WTC11 (cell line): ENCODE measurements around the gene SHKBP1. TPM values are rescaled to one million over a fixed set of nuclear protein-coding genes. Genes with fewer than 3 reads are reported as not detected.

ENCODE experiments used
- ATAC-seq: fragments of 200-7000 bp; cut with Tn5 transposase; 2 replicates; pipeline ENCODE4 v1.10.0; 2021; ENCODE audit warnings: mild to moderate bottlenecking, moderate library complexity
- CTCF ChIA-PET: fragments of 300-600 bp; sonication (Branson Sonifier 250); formaldehyde crosslinking; loops from one replicate; lab custom pipeline; 2021; ENCODE audit warnings: antibody characterized with exemption; lab: Charles Lee
- POLR2A ChIA-PET: fragments of 350-600 bp; sonication (Branson Sonifier 250); formaldehyde crosslinking; loops from one replicate; lab custom pipeline; 2021; ENCODE audit warnings: antibody characterized with exemption; lab: Charles Lee
- DNase-seq: peaks from one replicate; pipeline ENCODE4 v3.0.0; 2021; ENCODE audit warnings: low spot score
- H3K27ac Mint-ChIP-seq: 2 replicates; pipeline ENCODE4 v1.8.0; 2021; ENCODE audit warnings: mixed read lengths
- H3K27me3 Mint-ChIP-seq: 2 replicates; pipeline ENCODE4 v1.8.0; 2021; ENCODE audit warnings: low read depth, mild to moderate bottlenecking, moderate library complexity, mixed read lengths
- H3K36me3 Mint-ChIP-seq: 2 replicates; pipeline ENCODE4 v1.8.0; 2021; ENCODE audit warnings: mixed read lengths
- H3K4me1 Mint-ChIP-seq: 2 replicates; pipeline ENCODE4 v1.8.0; 2022; ENCODE audit warnings: mixed read lengths
- H3K4me3 Mint-ChIP-seq: 2 replicates; pipeline ENCODE4 v1.8.0; 2021; ENCODE audit warnings: mild to moderate bottlenecking, moderate library complexity, mixed read lengths
- H3K9me3 Mint-ChIP-seq: 2 replicates; pipeline ENCODE4 v1.8.0; 2021; ENCODE audit warnings: mixed read lengths
- CDX4 ChIP-seq: fragments of 250-450 bp; sonication (Bioruptor Pico); IDR thresholded peaks from 2 replicates; pipeline ENCODE4 v1.9.0; 2021; ENCODE audit warnings: moderate library complexity, mild to moderate bottlenecking, inconsistent platforms, borderline replicate concordance
- E2F5 ChIP-seq: sonication (generic); formaldehyde crosslinking; IDR thresholded peaks from 2 replicates; pipeline ENCODE4 v1.8.1; 2022; ENCODE audit warnings: mild to moderate bottlenecking, moderate library complexity, missing genetic modification reagents
- EMX1 ChIP-seq: fragments of 250-450 bp; sonication (Bioruptor Pico); IDR thresholded peaks from 2 replicates; pipeline ENCODE4 v1.8.0; 2021; ENCODE audit warnings: mild to moderate bottlenecking
- ESRRA ChIP-seq: sonication (generic); formaldehyde crosslinking; IDR thresholded peaks from 2 replicates; pipeline ENCODE4 v1.8.1; 2022; ENCODE audit warnings: mild to moderate bottlenecking, missing genetic modification reagents, borderline replicate concordance
- ETV6 ChIP-seq: sonication (generic); formaldehyde crosslinking; IDR thresholded peaks from 2 replicates; pipeline ENCODE4 v1.8.1; 2022; ENCODE audit warnings: mild to moderate bottlenecking, missing genetic modification reagents
- GTF2I ChIP-seq: fragments of 250-450 bp; sonication (Bioruptor Pico); conservative IDR thresholded peaks from 2 replicates; pipeline ENCODE4 v1.4.0; 2021; ENCODE audit warnings: mild to moderate bottlenecking
- KAT7 ChIP-seq: sonication (generic); formaldehyde crosslinking; IDR thresholded peaks from 2 replicates; pipeline ENCODE4 v1.8.1; 2023; ENCODE audit warnings: missing genetic modification reagents, mild to moderate bottlenecking, borderline replicate concordance
- MLX ChIP-seq: sonication (generic); formaldehyde crosslinking; IDR thresholded peaks from 2 replicates; pipeline ENCODE4 v1.8.1; 2023; ENCODE audit warnings: mild to moderate bottlenecking, missing genetic modification reagents, moderate library complexity
- NFE2L1 ChIP-seq: sonication (generic); formaldehyde crosslinking; IDR thresholded peaks from 2 replicates; pipeline ENCODE4 v1.8.1; 2023; ENCODE audit warnings: missing genetic modification reagents
- NFYB ChIP-seq: sonication (generic); formaldehyde crosslinking; conservative IDR thresholded peaks from 2 replicates; pipeline ENCODE4 v1.8.0; 2022; ENCODE audit warnings: low read depth, missing genetic modification reagents
- NR1H2 ChIP-seq: sonication (generic); formaldehyde crosslinking; IDR thresholded peaks from 2 replicates; pipeline ENCODE4 v1.9.0; 2021; ENCODE audit warnings: mild to moderate bottlenecking, moderate library complexity, missing genetic modification reagents
- USF1 ChIP-seq: sonication (generic); formaldehyde crosslinking; IDR thresholded peaks from 2 replicates; pipeline ENCODE4 v1.8.0; 2022; ENCODE audit warnings: mild to moderate bottlenecking, missing genetic modification reagents
- ZBTB21 ChIP-seq: sonication (generic); formaldehyde crosslinking; IDR thresholded peaks from 2 replicates; pipeline ENCODE4 v1.8.1; 2023; ENCODE audit warnings: mild to moderate bottlenecking, missing genetic modification reagents, borderline replicate concordance
- ZNF138 ChIP-seq: sonication (generic); formaldehyde crosslinking; conservative IDR thresholded peaks from 2 replicates; pipeline ENCODE4 v1.8.1; 2022; ENCODE audit warnings: mild to moderate bottlenecking, moderate library complexity, missing genetic modification reagents
- total RNA-seq: library from RNA; stranded (reverse); gene quantifications from 3 replicates; pipeline ENCODE4 v1.2.3, GENCODE V29; 2021
- TF ChIP-seq, protein P1 (sequence below): sonication (generic); formaldehyde crosslinking; IDR thresholded peaks from 2 replicates; pipeline ENCODE4 v1.8.0; 2022; ENCODE audit warnings: mild to moderate bottlenecking, missing genetic modification reagents
- TF ChIP-seq, protein P2 (sequence below): sonication (generic); formaldehyde crosslinking; IDR thresholded peaks from 2 replicates; pipeline ENCODE4 v1.8.0; 2023; ENCODE audit warnings: missing genetic modification reagents, mild to moderate bottlenecking, borderline replicate concordance
- TF ChIP-seq, protein P3 (sequence below): sonication (generic); formaldehyde crosslinking; IDR thresholded peaks from 2 replicates; pipeline ENCODE4 v1.8.1; 2023; ENCODE audit warnings: mild to moderate bottlenecking, missing genetic modification reagents

The SHKBP1 gene
- total RNA-seq, 1 experiment from 2014 or later, result 71.7 TPM

GRCh38 chr19:40565910-40566495, 10.7 kb upstream of the SHKBP1 start (continued):
- no peak for TF ChIP-seq CDX4 (CRISPR knock-in tag)

- ChIA-PET CTCF (interaction anchor here (0.6 to 2.5 kb wide), 9 partner anchors 11 to 262 kb away, joined by 3 to 16 read pairs (median 4); no protein-coding TSS in a partner anchor), POLR2A (no interaction called here)
- Mint-ChIP-seq H3K36me3 (0 out of 2 replicates have a peak, but pooled peaks cover 3% of the 10 kb centered on the region), H3K27me3 (peaks cover 84% of the 10 kb centered on the region), H3K27ac (no peak overlapping the region)
- ATAC-seq, result no peak
- TF ChIP-seq NR1H2 (no peak), MLX (CRISPR knock-in tag) (no peak), KAT7 (CRISPR knock-in tag) (no peak), ZBTB21 (no peak), ETV6 (CRISPR knock-in tag) (no peak), EMX1 (no peak), USF1 (CRISPR knock-in tag) (no peak), NFE2L1 (CRISPR knock-in tag) (no peak), NFYB (CRISPR knock-in tag) (no peak), ESRRA (no peak), ZNF138 (CRISPR knock-in tag) (no peak), GTF2I (CRISPR knock-in tag) (no peak), E2F5 (no peak)
- TF ChIP-seq, protein P1, sequence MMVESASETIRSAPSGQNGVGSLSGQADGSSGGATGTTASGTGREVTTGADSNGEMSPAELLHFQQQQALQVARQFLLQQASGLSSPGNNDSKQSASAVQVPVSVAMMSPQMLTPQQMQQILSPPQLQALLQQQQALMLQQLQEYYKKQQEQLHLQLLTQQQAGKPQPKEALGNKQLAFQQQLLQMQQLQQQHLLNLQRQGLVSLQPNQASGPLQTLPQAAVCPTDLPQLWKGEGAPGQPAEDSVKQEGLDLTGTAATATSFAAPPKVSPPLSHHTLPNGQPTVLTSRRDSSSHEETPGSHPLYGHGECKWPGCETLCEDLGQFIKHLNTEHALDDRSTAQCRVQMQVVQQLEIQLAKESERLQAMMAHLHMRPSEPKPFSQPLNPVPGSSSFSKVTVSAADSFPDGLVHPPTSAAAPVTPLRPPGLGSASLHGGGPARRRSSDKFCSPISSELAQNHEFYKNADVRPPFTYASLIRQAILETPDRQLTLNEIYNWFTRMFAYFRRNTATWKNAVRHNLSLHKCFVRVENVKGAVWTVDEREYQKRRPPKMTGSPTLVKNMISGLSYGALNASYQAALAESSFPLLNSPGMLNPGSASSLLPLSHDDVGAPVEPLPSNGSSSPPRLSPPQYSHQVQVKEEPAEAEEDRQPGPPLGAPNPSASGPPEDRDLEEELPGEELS (CRISPR knock-in tag), result no peak
- TF ChIP-seq, protein P2, sequence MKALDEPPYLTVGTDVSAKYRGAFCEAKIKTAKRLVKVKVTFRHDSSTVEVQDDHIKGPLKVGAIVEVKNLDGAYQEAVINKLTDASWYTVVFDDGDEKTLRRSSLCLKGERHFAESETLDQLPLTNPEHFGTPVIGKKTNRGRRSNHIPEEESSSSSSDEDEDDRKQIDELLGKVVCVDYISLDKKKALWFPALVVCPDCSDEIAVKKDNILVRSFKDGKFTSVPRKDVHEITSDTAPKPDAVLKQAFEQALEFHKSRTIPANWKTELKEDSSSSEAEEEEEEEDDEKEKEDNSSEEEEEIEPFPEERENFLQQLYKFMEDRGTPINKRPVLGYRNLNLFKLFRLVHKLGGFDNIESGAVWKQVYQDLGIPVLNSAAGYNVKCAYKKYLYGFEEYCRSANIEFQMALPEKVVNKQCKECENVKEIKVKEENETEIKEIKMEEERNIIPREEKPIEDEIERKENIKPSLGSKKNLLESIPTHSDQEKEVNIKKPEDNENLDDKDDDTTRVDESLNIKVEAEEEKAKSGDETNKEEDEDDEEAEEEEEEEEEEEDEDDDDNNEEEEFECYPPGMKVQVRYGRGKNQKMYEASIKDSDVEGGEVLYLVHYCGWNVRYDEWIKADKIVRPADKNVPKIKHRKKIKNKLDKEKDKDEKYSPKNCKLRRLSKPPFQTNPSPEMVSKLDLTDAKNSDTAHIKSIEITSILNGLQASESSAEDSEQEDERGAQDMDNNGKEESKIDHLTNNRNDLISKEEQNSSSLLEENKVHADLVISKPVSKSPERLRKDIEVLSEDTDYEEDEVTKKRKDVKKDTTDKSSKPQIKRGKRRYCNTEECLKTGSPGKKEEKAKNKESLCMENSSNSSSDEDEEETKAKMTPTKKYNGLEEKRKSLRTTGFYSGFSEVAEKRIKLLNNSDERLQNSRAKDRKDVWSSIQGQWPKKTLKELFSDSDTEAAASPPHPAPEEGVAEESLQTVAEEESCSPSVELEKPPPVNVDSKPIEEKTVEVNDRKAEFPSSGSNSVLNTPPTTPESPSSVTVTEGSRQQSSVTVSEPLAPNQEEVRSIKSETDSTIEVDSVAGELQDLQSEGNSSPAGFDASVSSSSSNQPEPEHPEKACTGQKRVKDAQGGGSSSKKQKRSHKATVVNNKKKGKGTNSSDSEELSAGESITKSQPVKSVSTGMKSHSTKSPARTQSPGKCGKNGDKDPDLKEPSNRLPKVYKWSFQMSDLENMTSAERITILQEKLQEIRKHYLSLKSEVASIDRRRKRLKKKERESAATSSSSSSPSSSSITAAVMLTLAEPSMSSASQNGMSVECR (CRISPR knock-in tag), result no peak
- TF ChIP-seq, protein P3, sequence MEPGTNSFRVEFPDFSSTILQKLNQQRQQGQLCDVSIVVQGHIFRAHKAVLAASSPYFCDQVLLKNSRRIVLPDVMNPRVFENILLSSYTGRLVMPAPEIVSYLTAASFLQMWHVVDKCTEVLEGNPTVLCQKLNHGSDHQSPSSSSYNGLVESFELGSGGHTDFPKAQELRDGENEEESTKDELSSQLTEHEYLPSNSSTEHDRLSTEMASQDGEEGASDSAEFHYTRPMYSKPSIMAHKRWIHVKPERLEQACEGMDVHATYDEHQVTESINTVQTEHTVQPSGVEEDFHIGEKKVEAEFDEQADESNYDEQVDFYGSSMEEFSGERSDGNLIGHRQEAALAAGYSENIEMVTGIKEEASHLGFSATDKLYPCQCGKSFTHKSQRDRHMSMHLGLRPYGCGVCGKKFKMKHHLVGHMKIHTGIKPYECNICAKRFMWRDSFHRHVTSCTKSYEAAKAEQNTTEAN, result no peak
- TF ChIP-seq, all 79 proteins: peak for 0
- no peak for DNase-seq
- H3K9me3 Mint-ChIP-seq, result peaks cover 4% of the 10 kb centered on the region
- H3K4me1 Mint-ChIP-seq, result peaks cover 10% of the 10 kb centered on the region
- peak overlapping the region; percentile 64 for H3K4me3 Mint-ChIP-seq
Measured at GRCh38 chr19:40567040-40567749, 9.5 kb upstream of the SHKBP1 start.
